NB4 (cell line): ENCODE results near the gene ZNF594.
"Not testable (repeated sequence)": the region's sequence is repeated elsewhere in the genome, so short reads cannot be mapped to it uniquely, and the experiment has no call there.

ENCODE experiments used
- DNase-seq: peaks from one replicate; pipeline ENCODE4 v3.0.0; 2010; ENCODE audit warnings: low read depth
- H3K4me3 ChIP-seq: one replicate; pipeline ENCODE4 v1.5.1; 2011; ENCODE audit warnings: mild to moderate bottlenecking, low read depth, low read length, moderate library complexity
- CTCF ChIP-seq: IDR thresholded peaks from one replicate; pipeline ENCODE4 v1.5.1; 2012; ENCODE audit warnings: low read depth, low read length
- MAX ChIP-seq: IDR thresholded peaks from 2 replicates; pipeline ENCODE4 v1.6.1; 2011; ENCODE audit warnings: low read depth, low read length
- MYC ChIP-seq: IDR thresholded peaks from 2 replicates; pipeline ENCODE4 v1.6.1; 2011; ENCODE audit warnings: low read depth, low read length
- POLR2A ChIP-seq: IDR thresholded peaks from 2 replicates; pipeline ENCODE4 v1.6.1; 2011; ENCODE audit warnings: mild to moderate bottlenecking; ENCODE audit not compliant: insufficient read length; ENCODE audit errors: extremely low read depth

ZNF594 gene

GRCh38 chr17:5226940-5227878 is 35.5 kb upstream of the ZNF594 start:
- TF ChIP-seq MAX (no peak), CTCF (no peak), POLR2A (no peak), MYC (no peak)
- DNase-seq = no peak

GRCh38 chr17:5225668-5226457 is 34.2 kb upstream of the ZNF594 start:
- TF ChIP-seq POLR2A (no peak), MYC (no peak), CTCF (no peak), MAX (no peak)
- H3K4me3 ChIP-seq = no peak overlapping the region
- peak; percentile 12 for DNase-seq

More at GRCh38 chr17:5226940-5227878, 35.5 kb upstream of the ZNF594 start:
- no peak overlapping the region for H3K4me3 ChIP-seq

- H3K4me3 ChIP-seq, DNase-seq: not testable (repeated sequence)
These were observed 30.2 kb upstream of the ZNF594 start for GRCh38 chr17:5221912-5222311.

GRCh38 chr17:5220074-5220473 is 28.4 kb upstream of the ZNF594 start:
- no peak for DNase-seq
- TF ChIP-seq MYC (no peak), MAX (no peak), POLR2A (no peak)
- no peak overlapping the region for H3K4me3 ChIP-seq

- H3K4me3 ChIP-seq = no peak overlapping the region
- TF ChIP-seq MAX (no peak), MYC (no peak), POLR2A (no peak), CTCF (no peak)
- no peak for DNase-seq
These were observed 27.9 kb upstream of the ZNF594 start for GRCh38 chr17:5219536-5219935.

GRCh38 chr17:5217562-5217961 is 25.9 kb upstream of the ZNF594 start:
- not testable (repeated sequence) for H3K4me3 ChIP-seq, DNase-seq

GRCh38 chr17:5211458-5211857 is 19.8 kb upstream of the ZNF594 start:
- DNase-seq = no peak
- no peak for TF ChIP-seq POLR2A
- no peak for TF ChIP-seq MYC
- TF ChIP-seq CTCF = no peak
- TF ChIP-seq MAX = no peak
- H3K4me3 ChIP-seq = no peak overlapping the region
